ENCODE data around the gene MROH8. TPM values are rescaled to one million over a fixed set of nuclear protein-coding genes. Genes with fewer than 3 reads are reported as not detected.

MROH8 gene
- total and polyA plus RNA-seq, 2 of the 13 experiments (the other 11 are each of a cell fraction or from before 2014, with no cell fraction given) = 2.6 to 5.5 TPM

DNA sequence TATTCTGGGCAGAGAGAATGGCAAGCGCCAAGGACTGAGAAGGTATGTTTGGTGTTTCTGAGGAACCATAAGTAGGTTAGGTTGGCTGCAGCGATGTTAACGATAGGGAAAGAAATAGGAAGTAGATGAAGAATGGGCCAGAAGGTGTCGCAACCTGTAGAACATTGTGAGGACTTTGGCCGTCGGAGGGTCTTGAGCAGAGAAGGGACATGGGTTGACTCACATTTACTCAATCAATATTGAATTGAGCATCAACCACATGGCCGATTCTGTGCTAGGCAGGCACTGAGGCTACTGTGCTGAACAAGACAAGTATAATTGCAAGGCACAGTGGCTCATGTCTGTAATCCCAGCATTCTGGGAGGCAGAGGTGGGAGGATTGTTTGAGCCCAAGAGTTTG is 27.1 kb downstream of the MROH8 start:
- ATAC-seq (peak; percentile 86), FAIRE-seq (peak; percentile 32), DNase-seq (ENCODE audit: low spot score) (peak; percentile 71)
- Histone ChIP-seq H3K27ac (ENCODE audit: extremely low read length, insufficient read depth, low read length) (no peak overlapping the region), H3K27me3 (ENCODE audit: control insufficient read depth in 1 of 2, insufficient read depth in 2 of 2, low read length in 2 of 2) (no peaks in the 10 kb centered on the region), H3K9ac (ENCODE audit: insufficient read depth, low read depth, low read length) (no peak overlapping the region), H3K4me2 (ENCODE audit: low read depth, low read length) (peak overlapping the region; percentile 19), H3K4me3 (replicated peaks in 1 of 3; ENCODE audit: insufficient read depth in 1 of 3, low read depth in 2 of 3, low read length in 3 of 3) (no peak overlapping the region), H2AFZ (ENCODE audit: low read length) (peak overlapping the region; percentile 61), H3K36me3 (replicated peaks in 1 of 2; ENCODE audit: control insufficient read depth in 1 of 2, insufficient read depth in 2 of 2, low read length in 2 of 2) (no peaks in the 10 kb centered on the region), H4K20me1 (ENCODE audit: insufficient read depth, low read length) (no peaks in the 10 kb centered on the region), H3K4me1 (ENCODE audit: insufficient read depth, low read length) (peaks cover 36% of the 10 kb centered on the region), H3K79me2 (ENCODE audit: insufficient read depth, low read length) (no peaks in the 10 kb centered on the region), H3K9me3 (ENCODE audit: low read length) (no peaks in the 10 kb centered on the region)
- in situ Hi-C loops (cut with HindIII; ENCODE audit: extremely low pct_ligation_motif_present, low pct_unique_long_range_greater_than_20kb) = no loop called here
- intact Hi-C loops (cut with micrococcal nuclease; ENCODE audit: unreplicated experiment) = no loop called here
- CTCF ChIA-PET (ENCODE audit: low intra/inter-chr PET ratio, low total read pairs) = no interaction called here
- POLR2A ChIA-PET = interaction anchor here (1.8 kb wide), 1 partner anchor 27 kb away, joined by 9 read pairs; the partner anchor contains the start of genes MROH8 and RPN2
- 49% methylated on average over 7 of the region's 7 CpGs for WGBS (ENCODE audit: low lambda C conversion rate)
- BruUV-seq (replicated peaks) = no TSS peak
- TF ChIP-seq GTF3A (CRISPR knock-in tag; conservative IDR thresholded peaks at IDR 0.05) = no peak
- no peak for TF ChIP-seq ZNF879 (CRISPR knock-in tag; IDR thresholded peaks at IDR 0.05)
- no peak for TF ChIP-seq MNT (IDR thresholded peaks at IDR 0.05)
- TF ChIP-seq ONECUT2 (CRISPR knock-in tag; IDR thresholded peaks at IDR 0.05) = peak; percentile 82
- TF ChIP-seq ASH2L (IDR thresholded peaks at IDR 0.05; ENCODE audit: insufficient read length, low read depth, low read length) = no peak
- TF ChIP-seq GATAD2A (CRISPR knock-in tag; IDR thresholded peaks at IDR 0.05) = peak; percentile 89
- TF ChIP-seq ZNF275 (CRISPR knock-in tag; IDR thresholded peaks at IDR 0.05; ENCODE audit: borderline replicate concordance) = no peak
- TF ChIP-seq DNMT3B (CRISPR knock-in tag; conservative IDR thresholded peaks at IDR 0.05) = no peak
- no peak for TF ChIP-seq FOXO4 (CRISPR knock-in tag; conservative IDR thresholded peaks at IDR 0.05)
- no peak for TF ChIP-seq NCOA1 (CRISPR knock-in tag; IDR thresholded peaks at IDR 0.05)
- TF ChIP-seq, protein P1, sequence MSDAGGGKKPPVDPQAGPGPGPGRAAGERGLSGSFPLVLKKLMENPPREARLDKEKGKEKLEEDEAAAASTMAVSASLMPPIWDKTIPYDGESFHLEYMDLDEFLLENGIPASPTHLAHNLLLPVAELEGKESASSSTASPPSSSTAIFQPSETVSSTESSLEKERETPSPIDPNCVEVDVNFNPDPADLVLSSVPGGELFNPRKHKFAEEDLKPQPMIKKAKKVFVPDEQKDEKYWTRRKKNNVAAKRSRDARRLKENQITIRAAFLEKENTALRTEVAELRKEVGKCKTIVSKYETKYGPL (CRISPR knock-in tag; IDR thresholded peaks at IDR 0.05) = no peak
- TF ChIP-seq HIC2 (CRISPR knock-in tag; IDR thresholded peaks at IDR 0.05; ENCODE audit: low read depth) = no peak
- no peak for TF ChIP-seq ETV6 (CRISPR knock-in tag; conservative IDR thresholded peaks at IDR 0.05)
- no peak for TF ChIP-seq CAMTA2 (CRISPR knock-in tag; IDR thresholded peaks at IDR 0.05; ENCODE audit: borderline replicate concordance)
- TF ChIP-seq TAF1 (CRISPR knock-in tag; IDR thresholded peaks at IDR 0.05) = no peak
- TF ChIP-seq GATAD1 (CRISPR knock-in tag; IDR thresholded peaks at IDR 0.05) = no peak

All from HepG2 (cell line).